ENCODE results near the gene SRBD1.

The SRBD1 gene

DNA sequence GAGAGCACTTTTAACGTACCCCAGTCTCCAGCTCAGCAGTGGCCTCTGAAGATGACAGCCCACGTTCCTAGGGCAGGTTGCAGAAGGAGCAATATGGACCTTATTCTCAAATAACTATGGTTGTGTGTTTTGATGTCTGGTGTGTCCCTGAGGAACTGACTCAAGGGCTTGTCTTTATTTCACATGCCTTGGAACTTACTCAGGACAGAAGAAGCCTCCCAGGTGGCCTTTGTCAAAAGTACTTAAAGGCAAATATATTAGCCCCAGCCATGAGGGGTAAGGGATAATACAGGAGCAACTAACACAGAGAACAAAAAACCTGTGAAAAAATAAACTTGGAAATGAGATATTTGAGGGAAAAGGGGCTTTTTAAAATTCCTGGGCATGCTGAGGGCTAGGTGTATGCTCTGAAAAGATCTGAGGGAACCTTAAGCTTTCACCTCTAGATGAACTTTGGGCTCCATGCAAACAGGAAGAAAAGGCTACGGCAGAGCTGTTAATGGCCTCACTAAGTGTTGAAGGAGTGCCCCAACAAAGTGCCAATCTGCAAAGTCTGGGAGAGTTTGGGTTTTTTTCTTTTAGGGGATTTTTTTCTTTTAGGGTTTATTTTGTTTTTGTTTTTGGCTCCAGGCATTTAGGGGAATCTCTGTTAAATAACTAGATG lies 40.3 kb downstream of the SRBD1 start:
- TF ChIP-seq, protein P1, sequence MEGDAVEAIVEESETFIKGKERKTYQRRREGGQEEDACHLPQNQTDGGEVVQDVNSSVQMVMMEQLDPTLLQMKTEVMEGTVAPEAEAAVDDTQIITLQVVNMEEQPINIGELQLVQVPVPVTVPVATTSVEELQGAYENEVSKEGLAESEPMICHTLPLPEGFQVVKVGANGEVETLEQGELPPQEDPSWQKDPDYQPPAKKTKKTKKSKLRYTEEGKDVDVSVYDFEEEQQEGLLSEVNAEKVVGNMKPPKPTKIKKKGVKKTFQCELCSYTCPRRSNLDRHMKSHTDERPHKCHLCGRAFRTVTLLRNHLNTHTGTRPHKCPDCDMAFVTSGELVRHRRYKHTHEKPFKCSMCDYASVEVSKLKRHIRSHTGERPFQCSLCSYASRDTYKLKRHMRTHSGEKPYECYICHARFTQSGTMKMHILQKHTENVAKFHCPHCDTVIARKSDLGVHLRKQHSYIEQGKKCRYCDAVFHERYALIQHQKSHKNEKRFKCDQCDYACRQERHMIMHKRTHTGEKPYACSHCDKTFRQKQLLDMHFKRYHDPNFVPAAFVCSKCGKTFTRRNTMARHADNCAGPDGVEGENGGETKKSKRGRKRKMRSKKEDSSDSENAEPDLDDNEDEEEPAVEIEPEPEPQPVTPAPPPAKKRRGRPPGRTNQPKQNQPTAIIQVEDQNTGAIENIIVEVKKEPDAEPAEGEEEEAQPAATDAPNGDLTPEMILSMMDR (IDR thresholded peaks at IDR 0.05; ENCODE audit: borderline replicate concordance, insufficient read depth, low read depth, low read length) = no peak

DNA sequence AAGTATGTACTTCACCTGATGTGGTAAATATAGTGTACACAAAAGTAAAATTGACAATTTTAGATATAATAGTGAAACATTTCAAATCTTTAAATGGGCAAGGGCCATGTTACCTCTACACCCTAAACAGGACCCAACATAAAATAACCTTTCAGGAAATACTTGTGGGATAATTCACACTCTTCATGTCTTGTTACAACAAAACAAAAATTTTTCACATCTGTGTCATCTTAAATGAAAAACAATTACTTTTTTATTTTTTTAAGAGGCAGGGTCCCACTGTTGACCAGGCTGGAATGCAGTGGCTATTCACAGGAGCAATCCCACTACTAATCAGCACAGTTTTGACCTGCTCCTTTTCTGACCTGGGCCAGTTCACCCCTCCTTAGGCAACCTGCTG lies 42.1 kb downstream of the SRBD1 start:
- TF ChIP-seq, protein P1 (IDR thresholded peaks at IDR 0.05; ENCODE audit: borderline replicate concordance, insufficient read depth, low read depth, low read length) = no peak
- H3K4me3 ChIP-seq (ENCODE audit: low read depth, low read length) = no peak overlapping the region

More for the DNA sequence above, 40.3 kb downstream of the SRBD1 start:
- no peak overlapping the region for H3K4me3 ChIP-seq (ENCODE audit: low read depth, low read length)

DNA sequence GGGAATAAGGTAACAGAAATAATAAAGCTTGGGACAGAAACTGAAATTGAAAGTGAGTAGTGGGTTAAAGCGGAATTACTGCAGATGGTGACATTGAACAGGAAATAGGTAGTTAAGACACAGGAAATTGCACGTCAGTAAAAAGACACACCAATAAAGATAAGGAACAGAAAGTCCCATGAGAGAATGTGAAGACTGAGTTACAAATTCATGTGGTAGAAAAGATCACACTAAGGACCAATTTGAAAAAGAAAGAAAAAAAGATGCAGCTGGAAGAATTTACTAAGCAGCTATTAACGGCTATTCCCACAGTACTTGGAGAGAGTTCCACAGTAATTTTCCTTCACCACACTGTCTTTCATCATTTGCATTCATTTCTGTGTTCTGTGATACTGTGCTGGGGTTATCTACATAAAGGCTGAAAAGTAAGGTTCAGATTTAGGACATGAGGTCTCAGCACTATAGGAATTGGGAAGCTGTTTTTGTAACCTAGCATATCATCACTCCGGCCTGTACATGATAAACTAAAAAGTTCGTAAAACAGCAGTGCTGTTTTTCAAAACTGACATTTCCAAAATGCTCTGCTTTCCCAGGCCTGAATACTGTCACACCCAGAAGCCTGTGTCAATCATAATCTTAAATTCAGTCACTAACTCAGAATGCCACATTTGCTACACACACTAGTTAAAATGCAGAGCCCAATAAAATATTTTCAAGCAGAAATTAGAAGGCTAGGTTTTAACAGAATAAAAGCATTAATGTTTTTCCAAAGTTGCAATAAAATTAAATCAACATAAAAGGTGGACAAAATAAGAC lies 42.9 kb downstream of the SRBD1 start:
- H3K4me3 ChIP-seq (ENCODE audit: low read depth, low read length) = no peak overlapping the region

DNA sequence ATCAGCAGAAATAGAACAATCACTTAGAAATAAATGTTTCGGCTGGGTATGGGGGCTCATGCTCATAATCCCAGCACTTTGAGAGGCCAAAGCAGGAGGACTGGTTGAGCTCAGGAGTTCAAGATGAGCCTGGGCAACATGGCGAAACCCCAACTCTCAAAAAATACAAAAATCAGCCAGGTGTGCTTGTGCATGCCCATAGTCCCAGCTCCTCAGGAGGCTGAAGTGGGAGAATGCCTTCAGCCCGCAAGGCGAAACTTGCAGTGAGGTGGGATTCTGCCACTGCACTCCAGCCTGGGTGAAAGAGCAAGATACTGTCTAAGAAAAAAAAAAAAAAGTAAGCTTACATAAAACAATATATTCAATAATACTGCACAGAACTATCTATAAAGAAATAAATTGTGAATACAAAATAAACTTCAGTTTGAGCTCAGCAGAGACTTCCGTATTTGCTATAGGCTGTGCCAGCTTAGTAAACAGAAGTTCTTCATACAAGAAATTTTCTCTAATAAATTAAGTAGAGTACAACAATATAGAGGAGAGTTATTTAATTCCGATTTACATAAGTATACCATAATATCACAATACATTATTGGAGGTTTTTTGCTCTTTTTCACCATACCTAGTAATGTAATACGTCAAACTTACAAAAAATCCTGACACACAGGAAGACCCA lies 43.6 kb downstream of the SRBD1 start:
- TF ChIP-seq, protein P1 (IDR thresholded peaks at IDR 0.05; ENCODE audit: borderline replicate concordance, insufficient read depth, low read depth, low read length) = no peak
- no peak overlapping the region for H3K4me3 ChIP-seq (ENCODE audit: low read depth, low read length)

More for the DNA sequence above, 42.9 kb downstream of the SRBD1 start:
- TF ChIP-seq, protein P1 (IDR thresholded peaks at IDR 0.05; ENCODE audit: borderline replicate concordance, insufficient read depth, low read depth, low read length) = no peak

DNA sequence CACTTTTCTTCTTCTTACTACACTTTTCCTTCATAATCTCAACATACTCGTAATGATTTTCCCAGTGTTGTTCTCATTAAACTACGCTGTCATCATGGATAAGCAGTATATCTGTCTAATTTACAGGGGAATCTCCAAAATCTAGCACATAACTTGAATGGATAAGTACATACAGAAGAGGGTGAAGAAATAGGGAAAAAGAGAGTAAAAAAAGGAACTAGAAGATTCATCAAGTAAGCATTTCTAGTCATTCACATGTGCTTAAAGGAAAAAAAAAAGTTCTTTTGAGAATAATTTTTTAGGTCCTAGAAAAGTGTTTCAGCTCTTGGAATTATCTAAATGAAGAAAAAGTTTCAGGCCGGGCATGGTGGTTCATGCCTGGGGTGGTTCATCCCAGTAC lies 51.6 kb downstream of the SRBD1 start:
- H3K4me3 ChIP-seq (ENCODE audit: low read depth, low read length) = no peak overlapping the region
- TF ChIP-seq, protein P1 (IDR thresholded peaks at IDR 0.05; ENCODE audit: borderline replicate concordance, insufficient read depth, low read depth, low read length) = no peak

DNA sequence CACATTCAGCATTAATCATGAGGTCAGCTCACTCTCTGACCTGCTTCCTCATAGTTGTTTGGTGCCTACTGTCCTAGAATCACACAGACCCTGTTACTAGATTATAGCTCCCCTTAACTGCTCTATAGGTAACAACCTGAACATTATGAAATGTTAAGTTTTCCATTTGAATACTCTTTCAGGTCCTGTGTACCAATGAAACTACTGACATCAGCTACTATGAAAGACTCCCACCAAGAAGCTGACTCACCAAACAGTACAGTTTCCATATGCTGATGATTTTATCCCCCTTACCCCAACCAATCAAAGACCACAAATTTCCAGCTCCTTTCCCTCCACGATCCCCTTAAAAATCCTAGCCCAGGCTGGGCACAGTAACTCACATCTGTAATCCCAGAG lies 56.3 kb downstream of the SRBD1 start:
- TF ChIP-seq, protein P1 (IDR thresholded peaks at IDR 0.05; ENCODE audit: borderline replicate concordance, insufficient read depth, low read depth, low read length) = no peak
- H3K4me3 ChIP-seq (ENCODE audit: low read depth, low read length) = no peak overlapping the region
